GM04504 (cell line): ENCODE results near the gene BEAN1.
"Not testable (repeated sequence)": the region's sequence is repeated elsewhere in the genome, so short reads cannot be mapped to it uniquely, and the experiment has no call there.

Source experiments
- DNase-seq: peaks from one replicate; pipeline ENCODE4 v3.0.0-alpha.2; 2012; ENCODE audit warnings: low read depth

BEAN1 gene

GRCh38 chr16:66486199-66486772 lies 59.2 kb downstream of the BEAN1 start:
- DNase-seq = no peak

DNA sequence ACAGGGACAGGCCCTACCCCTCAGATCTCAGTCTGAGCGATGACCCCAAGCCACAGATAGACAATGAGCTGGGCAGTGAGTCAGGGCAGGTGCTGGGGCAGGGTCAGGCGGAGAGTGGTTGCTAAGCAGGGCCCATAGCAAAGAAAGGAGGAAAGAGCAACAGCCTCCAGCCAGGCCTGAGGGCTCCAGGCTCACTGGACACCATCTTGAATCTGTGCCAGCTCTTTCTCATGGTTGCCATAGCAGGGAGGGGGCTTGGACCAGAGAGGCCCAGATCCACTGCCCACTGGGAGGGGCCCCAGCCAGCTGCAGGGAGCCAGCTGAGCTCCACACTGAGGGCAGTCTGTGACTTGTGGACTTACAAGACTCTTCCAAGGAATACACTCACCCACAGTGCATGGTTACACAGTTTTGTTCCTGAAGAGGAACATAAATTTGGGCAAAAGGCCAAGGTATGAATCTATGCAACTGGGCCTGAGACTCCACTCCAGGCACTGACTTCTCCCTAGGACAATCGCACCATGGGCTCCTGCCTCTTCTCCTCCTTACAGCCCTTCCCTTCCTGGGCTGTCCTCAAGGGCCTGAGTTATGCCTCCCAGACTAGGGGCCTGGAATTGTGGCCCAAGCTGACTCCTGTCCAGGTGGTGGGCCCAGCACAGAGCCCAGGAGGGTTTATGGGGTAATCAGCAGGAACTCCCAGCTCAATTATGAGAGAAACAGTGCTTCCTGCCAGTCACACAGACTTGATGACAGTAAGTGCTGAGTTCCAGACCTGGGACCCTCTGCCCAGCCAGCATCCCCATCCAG lies 59.9 kb downstream of the BEAN1 start:
- DNase-seq = peak; percentile 25

DNA sequence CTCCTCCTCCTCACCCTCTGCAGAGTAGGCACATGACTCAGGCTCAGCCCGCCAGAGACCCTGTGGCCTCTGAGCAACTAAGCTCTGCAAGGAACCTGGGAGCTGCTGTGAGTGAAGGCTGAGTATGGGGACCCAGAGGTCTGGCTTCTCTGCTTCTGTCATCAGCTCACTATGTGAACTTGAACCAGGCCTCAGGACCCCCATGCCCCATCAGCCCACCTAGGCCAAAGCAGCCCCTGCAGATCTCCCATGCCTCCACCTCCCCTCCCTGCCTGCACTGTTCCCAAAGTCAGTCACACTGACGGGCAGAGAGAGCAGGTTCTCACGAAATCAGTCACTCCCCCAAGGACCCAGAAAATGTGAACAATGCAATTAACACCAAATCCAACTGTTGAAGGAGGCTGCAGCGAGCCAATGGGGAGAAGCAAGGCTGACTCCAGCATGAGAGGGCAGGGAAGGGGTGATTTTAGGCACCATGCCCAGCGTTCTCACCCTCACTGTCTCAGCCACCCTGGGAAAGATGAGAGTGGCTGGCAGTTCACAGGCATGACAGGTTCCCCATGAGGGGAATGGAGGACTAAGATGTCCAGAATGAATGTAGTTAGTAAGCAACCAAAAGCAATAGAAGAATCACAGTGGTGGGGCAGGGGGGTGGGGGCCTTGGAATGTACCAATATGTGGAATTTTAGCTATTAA lies 60.6 kb downstream of the BEAN1 start:
- no peak for DNase-seq

GRCh38 chr16:66488505-66488904 lies 61.4 kb downstream of the BEAN1 start:
- no peak for DNase-seq

- no peak for DNase-seq
These were observed 62.3 kb downstream of the BEAN1 start for GRCh38 chr16:66489385-66489784.

GRCh38 chr16:66489818-66490217 lies 62.7 kb downstream of the BEAN1 start:
- DNase-seq = no peak

DNA sequence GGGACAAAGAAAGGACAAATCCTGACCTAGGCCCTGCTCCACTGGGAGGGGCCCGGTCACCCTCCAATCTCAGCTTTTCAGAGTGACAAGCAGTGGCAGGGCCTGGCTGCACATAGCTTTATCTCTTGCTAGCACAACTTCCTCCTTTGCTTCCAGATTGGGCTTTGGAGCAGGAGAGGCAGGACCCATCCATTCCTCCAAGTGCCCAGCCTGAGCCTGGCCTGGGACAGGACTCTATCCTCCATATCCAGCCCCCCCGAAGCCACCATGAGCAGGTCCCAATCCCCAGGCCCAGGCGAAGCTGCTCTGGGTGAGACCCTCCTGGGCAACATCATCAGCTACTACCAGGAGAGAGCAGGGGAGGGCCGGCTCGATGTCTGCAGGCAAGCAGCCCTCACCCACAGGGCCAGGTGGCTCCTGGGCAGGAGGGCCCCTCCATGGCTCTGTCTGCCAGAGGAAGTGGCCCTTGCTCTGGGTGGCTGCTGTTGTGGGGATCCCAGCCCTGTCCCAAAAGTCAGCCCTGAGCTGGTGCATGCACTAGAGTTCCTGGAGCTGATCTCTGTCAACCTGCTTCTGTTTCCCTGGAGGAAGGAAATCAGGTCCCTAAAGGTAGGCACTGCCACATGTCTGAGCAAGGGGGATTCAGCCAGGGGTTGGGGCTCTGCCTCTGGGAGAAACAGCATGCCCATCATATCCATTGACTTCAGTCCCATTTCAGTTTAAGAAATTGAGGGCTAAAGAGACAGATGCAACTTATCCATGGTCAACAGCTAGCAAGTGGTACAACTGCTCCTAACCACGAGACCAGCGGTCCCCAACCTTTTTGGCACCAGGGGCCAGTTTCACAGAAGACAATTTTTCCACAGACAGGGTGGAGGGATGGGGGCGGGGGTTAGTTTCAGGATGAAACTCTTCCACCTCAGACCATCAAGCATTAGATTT lies 64.0 kb downstream of the BEAN1 start:
- DNase-seq = no peak

DNA sequence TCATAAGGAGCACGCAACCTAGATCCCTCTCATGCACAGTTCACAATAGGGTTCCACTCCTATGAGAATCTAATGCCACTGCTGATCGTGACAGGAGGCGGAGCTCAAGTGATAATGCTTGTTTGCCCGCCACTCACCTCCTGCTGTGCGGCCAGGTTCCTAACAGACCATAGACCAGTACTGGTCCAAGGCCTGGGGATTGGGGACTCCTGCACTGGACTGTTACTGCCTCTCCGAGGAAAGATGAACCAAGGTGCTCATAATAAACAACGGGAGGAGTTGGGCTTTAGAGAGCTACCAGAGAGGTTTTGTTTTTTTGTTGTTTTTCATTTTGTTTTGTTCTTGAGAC lies 64.6 kb downstream of the BEAN1 start:
- DNase-seq = no peak

GRCh38 chr16:66493490-66494401 lies 66.7 kb downstream of the BEAN1 start:
- no peak for DNase-seq

DNA sequence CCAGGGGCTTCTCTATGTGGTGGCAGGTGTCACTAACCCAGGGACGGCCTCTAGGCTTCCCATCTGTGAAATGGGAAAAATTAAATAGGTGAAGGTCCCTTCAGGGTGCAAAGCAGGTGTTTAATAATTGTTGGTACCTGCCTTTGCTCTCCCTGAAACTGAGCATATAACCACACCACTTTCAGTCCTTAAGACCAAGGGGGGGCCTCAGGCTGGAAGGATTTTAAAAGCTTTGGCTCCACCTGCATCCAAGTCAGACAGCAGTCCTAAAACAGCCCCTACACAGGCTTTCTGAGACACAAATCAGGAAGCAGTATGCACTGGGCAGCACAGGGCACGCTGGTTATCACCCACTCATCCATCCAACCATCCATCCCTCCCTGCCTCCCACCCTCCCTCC lies 67.8 kb downstream of the BEAN1 start:
- DNase-seq = no peak

DNA sequence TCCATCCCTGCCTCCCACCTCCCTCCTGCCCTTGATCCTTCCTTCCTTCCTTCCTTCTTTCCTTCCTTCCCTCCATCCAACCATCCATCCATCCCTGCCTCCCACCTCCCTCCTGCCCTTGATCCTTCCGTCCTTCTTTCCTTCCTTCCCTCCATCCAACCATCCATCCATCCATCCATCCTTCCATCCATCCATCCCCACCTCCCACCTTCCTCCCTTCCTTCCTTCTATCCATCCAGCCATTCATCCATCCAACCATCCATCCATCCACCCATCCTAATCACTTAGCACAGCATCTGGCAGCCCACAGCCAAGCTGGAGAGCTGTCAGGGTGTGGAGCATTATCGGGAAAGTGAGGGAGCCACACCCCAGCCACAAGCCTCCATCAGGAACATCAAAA lies 68.3 kb downstream of the BEAN1 start:
- DNase-seq = no peak

DNA sequence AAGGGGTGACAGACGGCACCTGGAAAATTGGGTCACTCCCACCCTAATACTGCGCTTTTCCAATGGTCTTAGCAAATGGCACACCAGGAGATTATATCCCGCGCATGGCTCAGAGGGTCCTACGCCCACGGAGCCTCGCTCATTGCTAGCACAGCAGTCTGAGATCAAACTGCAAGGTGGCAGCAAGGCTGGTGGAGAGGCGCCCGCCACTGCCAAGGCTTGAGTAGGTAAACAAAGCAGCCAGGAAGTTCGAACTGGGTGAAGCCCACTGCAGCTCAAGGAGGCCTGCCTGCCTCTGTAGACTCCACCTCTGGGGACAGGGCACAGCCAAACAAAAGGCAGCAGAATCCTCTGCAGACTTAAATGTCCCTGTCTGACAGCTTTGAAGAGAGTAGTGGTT lies 69.1 kb downstream of the BEAN1 start:
- DNase-seq = not testable (repeated sequence)

DNA sequence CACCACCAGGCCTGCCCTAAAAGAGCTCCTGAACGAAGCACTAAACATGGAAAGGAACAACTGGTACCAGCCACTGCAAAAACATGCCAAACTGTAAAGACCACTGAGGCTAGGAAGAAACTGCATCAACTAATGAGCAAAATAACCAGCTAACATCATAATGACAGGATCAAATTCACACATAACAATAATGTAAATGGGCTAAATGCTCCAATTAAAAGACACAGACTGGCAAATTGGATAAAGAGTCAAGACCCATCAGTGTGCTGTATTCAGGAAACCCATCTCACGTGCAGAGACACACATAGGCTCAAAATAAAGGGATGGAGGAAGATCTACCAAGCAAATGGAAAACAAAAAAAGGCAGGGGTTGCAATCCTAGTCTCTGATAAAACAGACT lies 70.8 kb downstream of the BEAN1 start:
- DNase-seq = not testable (repeated sequence)

- DNase-seq = not testable (repeated sequence)
These were observed 74.5 kb downstream of the BEAN1 start for GRCh38 chr16:66501563-66501962.

GRCh38 chr16:66502020-66502913 lies 75.2 kb downstream of the BEAN1 start:
- DNase-seq = no peak

GRCh38 chr16:66503030-66503429 lies 75.9 kb downstream of the BEAN1 start:
- no peak for DNase-seq

DNA sequence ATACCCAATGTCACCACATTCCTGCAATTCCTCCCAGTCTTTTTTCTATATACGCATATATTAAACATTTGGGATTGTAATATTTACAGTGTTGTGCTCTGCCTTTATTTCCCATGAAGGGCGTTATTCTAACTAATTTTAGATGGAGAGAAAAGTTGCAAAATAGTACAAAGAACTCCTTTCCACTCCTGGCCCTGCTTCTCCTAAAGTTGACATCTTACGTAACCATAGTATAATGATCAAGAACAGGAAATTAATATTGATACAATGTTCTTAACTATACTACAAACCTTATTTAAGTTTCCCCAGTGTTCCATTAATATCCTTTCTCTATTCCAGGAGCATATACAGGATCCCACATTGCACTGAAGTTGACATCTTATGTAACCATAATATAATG lies 76.5 kb downstream of the BEAN1 start:
- DNase-seq = no peak

DNA sequence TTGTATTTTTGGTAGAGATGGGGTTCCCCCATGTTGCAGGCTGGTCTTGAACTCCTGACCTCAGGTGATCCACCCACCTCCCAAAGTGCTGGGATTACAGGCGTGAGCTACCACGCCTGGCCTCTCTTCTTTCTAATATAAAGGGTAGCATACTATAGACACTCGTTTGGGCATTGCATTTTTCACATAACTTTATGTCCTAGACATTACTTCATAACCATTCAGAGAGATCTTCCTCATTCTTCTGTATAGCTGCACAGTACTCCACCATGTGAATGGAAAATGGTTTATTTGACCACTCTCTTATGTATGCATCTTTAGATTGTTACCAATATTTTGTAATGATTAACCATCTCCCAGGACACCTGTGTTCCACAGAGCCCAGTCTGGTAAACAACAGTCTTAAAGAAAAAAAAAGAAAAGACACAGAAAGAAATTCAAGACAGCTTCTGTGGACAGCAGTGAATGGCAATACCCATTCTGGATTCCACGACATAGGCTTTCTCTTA lies 80.7 kb downstream of the BEAN1 start:
- no peak for DNase-seq

- DNase-seq = no peak
These were observed 81.3 kb downstream of the BEAN1 start for GRCh38 chr16:66508248-66508913.
